ENCODE data around the gene SDC3.
"Not testable (repeated sequence)": the region's sequence is repeated elsewhere in the genome, so short reads cannot be mapped to it uniquely, and the experiment has no call there.

The SDC3 gene

GRCh38 chr1:30908696-30909364 is at the start of gene SDC3:
TSS of gene SDC3 (minus strand) at chr1:30908758. CDS start at chr1:30908586, 172 bp downstream.
- peak within 1 kb of the TSS; percentile 17 for H3K9ac ChIP-seq (ENCODE audit: low read length)
- no peaks in the 10 kb centered on the region for H3K36me3 ChIP-seq (ENCODE audit: control insufficient read depth, insufficient read depth, low read length)
- H3K27ac ChIP-seq (ENCODE audit: low read depth, low read length), result peak within 1 kb of the TSS; percentile 79
- peaks cover 31% of the 10 kb centered on the region for H3K4me1 ChIP-seq (ENCODE audit: control insufficient read depth, insufficient read depth, low read length)
- H3K27me3 ChIP-seq (ENCODE audit: control insufficient read depth, insufficient read depth, low read length), result peaks cover 3% of the 10 kb centered on the region
- H3K4me3 ChIP-seq (ENCODE audit: low read length), result peak within 1 kb of the TSS; percentile 76

DNA sequence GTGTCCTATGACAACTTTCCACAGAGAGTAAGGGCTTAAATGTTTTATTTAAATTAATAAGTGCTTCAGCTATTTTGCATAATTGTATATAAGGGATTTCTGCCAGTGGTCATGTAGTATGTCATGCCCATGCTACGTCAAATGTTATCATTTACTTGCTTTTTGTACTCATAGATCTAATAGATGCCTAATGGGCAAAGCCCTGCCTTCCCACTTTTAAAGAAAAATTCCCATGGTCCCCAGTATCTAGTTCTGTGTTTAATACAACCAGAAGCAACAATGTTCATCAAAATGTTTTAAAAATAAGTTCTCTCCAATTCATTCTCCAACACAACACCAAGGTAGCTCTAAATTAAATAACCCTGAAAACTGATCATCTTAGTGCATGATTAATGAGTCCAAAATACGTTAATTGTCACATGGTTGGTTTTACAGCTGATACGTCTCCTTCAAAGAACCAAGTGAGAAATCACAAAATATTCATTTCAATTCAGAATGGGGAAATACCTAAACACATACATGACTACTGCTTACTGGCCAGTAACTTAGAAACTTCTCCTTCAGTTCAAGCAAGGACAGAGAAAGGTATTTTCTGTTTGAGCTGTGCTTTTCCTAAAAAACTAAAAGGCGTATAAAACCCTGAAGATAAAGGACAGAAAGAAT is 49.1 kb upstream of the SDC3 start:
- no peak overlapping the region for H3K27ac ChIP-seq (ENCODE audit: low read depth, low read length)
- no peak overlapping the region for H3K9ac ChIP-seq (ENCODE audit: low read length)
- H3K36me3 ChIP-seq (ENCODE audit: control insufficient read depth, insufficient read depth, low read length), result peaks cover 11% of the 10 kb centered on the region
- H3K27me3 ChIP-seq (ENCODE audit: control insufficient read depth, insufficient read depth, low read length), result no peaks in the 10 kb centered on the region
- H3K4me3 ChIP-seq (ENCODE audit: low read length), result no peak overlapping the region
- no peaks in the 10 kb centered on the region for H3K4me1 ChIP-seq (ENCODE audit: control insufficient read depth, insufficient read depth, low read length)

GRCh38 chr1:30955448-30956015 is 47.0 kb upstream of the SDC3 start:
- Histone ChIP-seq H3K27ac (ENCODE audit: low read depth, low read length) (no peak overlapping the region), H3K36me3 (ENCODE audit: control insufficient read depth, insufficient read depth, low read length) (peaks cover 21% of the 10 kb centered on the region), H3K4me3 (ENCODE audit: low read length) (no peak overlapping the region), H3K4me1 (ENCODE audit: control insufficient read depth, insufficient read depth, low read length) (no peaks in the 10 kb centered on the region), H3K9ac (ENCODE audit: low read length) (no peak overlapping the region), H3K27me3 (ENCODE audit: control insufficient read depth, insufficient read depth, low read length) (no peaks in the 10 kb centered on the region)

- peaks cover 26% of the 10 kb centered on the region for H3K36me3 ChIP-seq (ENCODE audit: control insufficient read depth, insufficient read depth, low read length)
- H3K27me3 ChIP-seq (ENCODE audit: control insufficient read depth, insufficient read depth, low read length), result no peaks in the 10 kb centered on the region
- no peak overlapping the region for H3K27ac ChIP-seq (ENCODE audit: low read depth, low read length)
- no peak overlapping the region for H3K9ac ChIP-seq (ENCODE audit: low read length)
- H3K4me3 ChIP-seq (ENCODE audit: low read length), result no peak overlapping the region
- H3K4me1 ChIP-seq (ENCODE audit: control insufficient read depth, insufficient read depth, low read length), result no peaks in the 10 kb centered on the region
These were observed 45.1 kb upstream of the SDC3 start for GRCh38 chr1:30953685-30954084.

- Histone ChIP-seq H3K27ac (ENCODE audit: low read depth, low read length) (peak overlapping the region; percentile 14), H3K27me3 (ENCODE audit: control insufficient read depth, insufficient read depth, low read length) (no peaks in the 10 kb centered on the region), H3K36me3 (ENCODE audit: control insufficient read depth, insufficient read depth, low read length) (peaks cover 34% of the 10 kb centered on the region), H3K4me1 (ENCODE audit: control insufficient read depth, insufficient read depth, low read length) (no peaks in the 10 kb centered on the region), H3K4me3 (ENCODE audit: low read length) (no peak overlapping the region), H3K9ac (ENCODE audit: low read length) (no peak overlapping the region)
These were observed 43.5 kb upstream of the SDC3 start for GRCh38 chr1:30952098-30952497.

- H3K27me3 ChIP-seq (ENCODE audit: control insufficient read depth, insufficient read depth, low read length), result no peaks in the 10 kb centered on the region
- H3K4me3 ChIP-seq (ENCODE audit: low read length), result no peak overlapping the region
- H3K9ac ChIP-seq (ENCODE audit: low read length), result no peak overlapping the region
- H3K27ac ChIP-seq (ENCODE audit: low read depth, low read length), result no peak overlapping the region
- no peaks in the 10 kb centered on the region for H3K4me1 ChIP-seq (ENCODE audit: control insufficient read depth, insufficient read depth, low read length)
- peaks cover 35% of the 10 kb centered on the region for H3K36me3 ChIP-seq (ENCODE audit: control insufficient read depth, insufficient read depth, low read length)
These were observed 42.1 kb upstream of the SDC3 start for GRCh38 chr1:30950700-30951099.

DNA sequence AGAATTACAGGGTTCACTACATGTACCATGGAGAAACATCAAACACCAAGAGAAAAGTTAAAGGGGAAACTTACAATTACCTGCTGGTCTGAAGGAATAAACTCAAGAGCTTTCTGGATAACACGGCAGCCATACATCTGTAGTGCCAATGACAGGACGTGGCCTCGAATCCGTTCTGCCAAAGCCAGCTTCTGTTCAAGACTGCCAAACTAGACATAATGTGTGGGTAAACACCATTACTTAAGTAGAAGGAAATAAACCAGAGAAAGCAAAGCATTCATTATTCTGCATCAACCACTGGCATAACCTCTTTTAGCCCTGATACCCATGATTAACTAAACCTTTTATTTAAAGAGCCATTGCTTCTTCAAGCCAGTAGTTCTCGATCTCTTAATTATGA is 41.5 kb upstream of the SDC3 start:
- Histone ChIP-seq H3K27me3 (ENCODE audit: control insufficient read depth, insufficient read depth, low read length) (no peaks in the 10 kb centered on the region), H3K9ac (ENCODE audit: low read length) (no peak overlapping the region), H3K4me3 (ENCODE audit: low read length) (no peak overlapping the region), H3K27ac (ENCODE audit: low read depth, low read length) (no peak overlapping the region), H3K4me1 (ENCODE audit: control insufficient read depth, insufficient read depth, low read length) (no peaks in the 10 kb centered on the region), H3K36me3 (ENCODE audit: control insufficient read depth, insufficient read depth, low read length) (peaks cover 35% of the 10 kb centered on the region)

DNA sequence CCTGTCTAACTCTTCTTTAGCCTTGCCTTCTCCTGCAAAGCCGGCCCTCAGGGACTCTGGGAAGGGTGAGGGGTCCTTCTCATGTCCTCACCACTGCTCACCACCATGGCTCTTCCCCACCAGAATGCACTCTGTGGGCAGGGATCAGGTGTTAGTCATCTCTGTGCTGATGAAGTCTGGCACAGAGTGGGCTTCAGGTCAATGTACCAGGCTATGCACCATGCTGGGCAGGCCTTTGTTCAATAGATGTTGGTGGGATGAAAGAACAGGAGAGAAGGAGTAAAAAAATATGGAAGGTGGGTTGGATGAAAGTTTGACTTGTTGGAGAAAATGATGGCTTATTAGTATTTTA is 40.9 kb upstream of the SDC3 start:
- H3K4me3 ChIP-seq (ENCODE audit: low read length); H3K27me3 ChIP-seq (ENCODE audit: control insufficient read depth, insufficient read depth, low read length); H3K4me1 ChIP-seq (ENCODE audit: control insufficient read depth, insufficient read depth, low read length); H3K27ac ChIP-seq (ENCODE audit: low read depth, low read length); H3K9ac ChIP-seq (ENCODE audit: low read length): not testable (repeated sequence)
- peaks cover 40% of the 10 kb centered on the region for H3K36me3 ChIP-seq (ENCODE audit: control insufficient read depth, insufficient read depth, low read length)

- H3K27ac ChIP-seq (ENCODE audit: low read depth, low read length); H3K4me1 ChIP-seq (ENCODE audit: control insufficient read depth, insufficient read depth, low read length); H3K27me3 ChIP-seq (ENCODE audit: control insufficient read depth, insufficient read depth, low read length); H3K4me3 ChIP-seq (ENCODE audit: low read length); H3K9ac ChIP-seq (ENCODE audit: low read length): not testable (repeated sequence)
- H3K36me3 ChIP-seq (ENCODE audit: control insufficient read depth, insufficient read depth, low read length), result peaks cover 36% of the 10 kb centered on the region
These were observed 40.4 kb upstream of the SDC3 start for GRCh38 chr1:30948813-30949486.

DNA sequence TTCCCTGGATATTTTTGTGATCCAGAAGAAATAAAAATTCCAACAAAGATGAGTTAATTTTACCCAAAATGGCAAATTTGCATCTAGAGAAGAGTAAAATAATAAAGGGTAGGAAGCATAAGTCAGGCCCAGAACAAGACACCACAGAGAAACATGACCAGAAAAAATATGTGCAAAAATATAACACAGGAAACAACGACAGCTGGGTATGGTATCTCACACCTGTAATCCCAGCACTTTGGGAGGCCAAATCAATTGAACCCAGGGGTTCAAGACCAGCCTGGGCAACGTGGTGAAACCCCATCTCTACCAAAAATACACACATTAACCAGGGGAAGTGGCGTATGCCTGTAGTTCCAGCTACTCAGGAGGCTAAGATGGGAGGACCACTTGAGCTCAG is 39.7 kb upstream of the SDC3 start:
- Histone ChIP-seq H3K4me1 (ENCODE audit: control insufficient read depth, insufficient read depth, low read length) (no peaks in the 10 kb centered on the region), H3K4me3 (ENCODE audit: low read length) (no peak overlapping the region), H3K36me3 (ENCODE audit: control insufficient read depth, insufficient read depth, low read length) (peaks cover 31% of the 10 kb centered on the region), H3K27me3 (ENCODE audit: control insufficient read depth, insufficient read depth, low read length) (no peaks in the 10 kb centered on the region), H3K9ac (ENCODE audit: low read length) (no peak overlapping the region), H3K27ac (ENCODE audit: low read depth, low read length) (no peak overlapping the region)

DNA sequence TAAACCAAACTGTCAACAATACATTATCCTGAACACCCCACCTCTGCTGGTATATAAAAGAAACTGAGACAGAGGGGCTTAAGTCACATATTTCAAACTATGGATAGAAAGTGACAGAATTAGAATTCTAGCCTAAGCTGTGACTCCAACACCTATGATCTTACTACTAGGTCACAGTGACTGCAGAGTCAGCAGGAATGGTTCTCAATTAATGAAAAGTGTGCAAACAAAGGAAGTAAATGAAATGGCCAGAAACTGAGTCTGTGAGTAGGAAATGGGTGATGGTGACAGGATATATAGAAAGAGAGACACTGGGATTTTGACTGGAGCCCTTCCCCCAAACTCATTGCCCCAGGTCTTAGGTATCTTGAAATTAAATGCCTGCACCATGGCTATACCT is 38.7 kb upstream of the SDC3 start:
- peaks cover 36% of the 10 kb centered on the region for H3K36me3 ChIP-seq (ENCODE audit: control insufficient read depth, insufficient read depth, low read length)
- no peak overlapping the region for H3K9ac ChIP-seq (ENCODE audit: low read length)
- no peak overlapping the region for H3K4me3 ChIP-seq (ENCODE audit: low read length)

GRCh38 chr1:30942326-30942963 is 33.9 kb upstream of the SDC3 start:
- Histone ChIP-seq H3K4me3 (ENCODE audit: low read length) (no peak overlapping the region), H3K4me1 (ENCODE audit: control insufficient read depth, insufficient read depth, low read length) (no peaks in the 10 kb centered on the region), H3K36me3 (ENCODE audit: control insufficient read depth, insufficient read depth, low read length) (peaks cover 27% of the 10 kb centered on the region), H3K27me3 (ENCODE audit: control insufficient read depth, insufficient read depth, low read length) (no peaks in the 10 kb centered on the region), H3K9ac (ENCODE audit: low read length) (no peak overlapping the region), H3K27ac (ENCODE audit: low read depth, low read length) (no peak overlapping the region)

More for the DNA sequence above, 38.7 kb upstream of the SDC3 start:
- Histone ChIP-seq H3K27ac (ENCODE audit: low read depth, low read length) (no peak overlapping the region), H3K4me1 (ENCODE audit: control insufficient read depth, insufficient read depth, low read length) (no peaks in the 10 kb centered on the region), H3K27me3 (ENCODE audit: control insufficient read depth, insufficient read depth, low read length) (no peaks in the 10 kb centered on the region)
